Activated CD4-positive, alpha-beta memory T cell treated with anti-CD3 and anti-CD28 coated beads, Interleukin-2, amount 10 ng/mL, durations not matched to agents 7 days and 5 days (primary cell): ENCODE measurements around the gene FIG4. TPM values are rescaled to one million over a fixed set of nuclear protein-coding genes. Genes with fewer than 3 reads are reported as not detected.
"Not testable (repeated sequence)": the region's sequence is repeated elsewhere in the genome, so short reads cannot be mapped to it uniquely, and the experiment has no call there.

ENCODE experiments used
- CTCF ChIA-PET: fragments of 350-600 bp; sonication (Branson Sonifier 250); formaldehyde crosslinking; loops from one replicate; lab custom pipeline; 2021; ENCODE audit warnings: antibody characterized with exemption, inconsistent platforms; lab: Charles Lee
- POLR2A ChIA-PET: fragments of 350-600 bp; sonication (Branson Sonifier 250); formaldehyde crosslinking; loops from one replicate; lab custom pipeline; 2021; ENCODE audit warnings: antibody characterized with exemption; lab: Charles Lee
- DNase-seq: peaks from one replicate; pipeline ENCODE4 v3.0.0-alpha.2; 2020
- H3K27ac Mint-ChIP-seq: one replicate; pipeline ENCODE4 v1.8.0; 2021; ENCODE audit warnings: mild to moderate bottlenecking, mixed read lengths
- H3K27me3 Mint-ChIP-seq: one replicate; pipeline ENCODE4 v1.8.0; 2021; ENCODE audit warnings: mixed read lengths
- H3K36me3 Mint-ChIP-seq: one replicate; pipeline ENCODE4 v1.8.0; 2021; ENCODE audit warnings: low read depth, mixed read lengths
- H3K4me1 Mint-ChIP-seq: one replicate; pipeline ENCODE4 v1.8.0; 2021; ENCODE audit warnings: mixed read lengths
- H3K4me3 Mint-ChIP-seq: one replicate; pipeline ENCODE4 v1.8.0; 2021; ENCODE audit warnings: mild to moderate bottlenecking, mixed read lengths
- H3K9me3 Mint-ChIP-seq: one replicate; pipeline ENCODE4 v1.8.0; 2021; ENCODE audit warnings: mixed read lengths
- total RNA-seq, 2 experiments: library from RNA; stranded (reverse); gene quantifications; one replicate each; pipeline ENCODE4 v1.2.3, GENCODE V29; 2021

Gene FIG4
- total RNA-seq, 2 experiments from 2014 or later: 13.5 to 14.4 TPM

DNA sequence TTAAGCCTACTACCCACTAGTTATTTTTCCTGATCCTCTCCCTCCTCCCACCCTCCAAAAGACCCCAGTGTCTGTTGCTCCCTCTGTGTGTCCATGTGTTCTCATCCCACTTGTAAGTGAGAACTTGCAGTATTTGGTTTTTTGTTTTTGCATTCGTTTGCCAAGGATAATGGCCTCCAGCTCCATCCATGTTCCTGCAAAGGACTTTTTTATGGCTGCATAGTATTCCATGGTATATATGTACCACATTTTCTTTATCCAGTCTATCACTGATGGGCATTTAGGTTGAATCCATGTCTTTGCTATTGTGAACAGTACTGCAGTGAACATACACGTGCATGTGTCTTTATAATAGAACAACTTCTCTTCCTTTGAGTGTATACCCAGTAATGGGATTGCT is 17.0 kb downstream of the FIG4 start:
- DNase-seq, H3K36me3 Mint-ChIP-seq, POLR2A ChIA-PET, H3K27me3 Mint-ChIP-seq, H3K4me1 Mint-ChIP-seq, H3K4me3 Mint-ChIP-seq, H3K9me3 Mint-ChIP-seq, H3K27ac Mint-ChIP-seq: not testable (repeated sequence)
- CTCF ChIA-PET: interaction anchor here (2.2 kb wide), 1 partner anchor 331 kb away, joined by 7 read pairs; no protein-coding TSS in a partner anchor

DNA sequence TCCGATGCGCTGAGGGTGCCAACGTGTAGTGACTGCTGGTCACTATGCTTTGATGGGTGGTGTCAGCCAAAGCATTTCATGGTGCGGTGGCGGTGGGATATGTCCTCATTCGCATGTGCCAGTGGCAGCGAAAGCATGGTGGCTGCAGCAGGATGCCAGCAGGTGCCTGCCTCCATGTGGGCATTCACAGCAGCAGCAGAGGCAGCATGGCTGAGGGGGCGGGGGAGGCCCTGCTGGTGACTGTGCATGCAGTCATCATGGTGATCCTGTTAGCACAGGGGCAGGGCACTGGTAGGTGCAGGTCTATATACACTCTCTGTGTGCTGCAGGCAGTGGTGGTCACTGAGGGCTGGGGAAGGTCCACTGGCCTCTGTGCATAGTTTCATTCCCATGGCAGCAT is 22.0 kb downstream of the FIG4 start:
- H3K4me1 Mint-ChIP-seq: no peaks in the 10 kb centered on the region
- no peaks in the 10 kb centered on the region for H3K27me3 Mint-ChIP-seq
- CTCF ChIA-PET: interaction anchor here (1.5 kb wide), 1 partner anchor 679 kb away, joined by 3 read pairs; no protein-coding TSS in a partner anchor
- no peak for DNase-seq
- no peaks in the 10 kb centered on the region for H3K36me3 Mint-ChIP-seq
- no peak overlapping the region for H3K4me3 Mint-ChIP-seq
- POLR2A ChIA-PET: no interaction called here
- peaks cover 4% of the 10 kb centered on the region for H3K9me3 Mint-ChIP-seq
- no peak overlapping the region for H3K27ac Mint-ChIP-seq

DNA sequence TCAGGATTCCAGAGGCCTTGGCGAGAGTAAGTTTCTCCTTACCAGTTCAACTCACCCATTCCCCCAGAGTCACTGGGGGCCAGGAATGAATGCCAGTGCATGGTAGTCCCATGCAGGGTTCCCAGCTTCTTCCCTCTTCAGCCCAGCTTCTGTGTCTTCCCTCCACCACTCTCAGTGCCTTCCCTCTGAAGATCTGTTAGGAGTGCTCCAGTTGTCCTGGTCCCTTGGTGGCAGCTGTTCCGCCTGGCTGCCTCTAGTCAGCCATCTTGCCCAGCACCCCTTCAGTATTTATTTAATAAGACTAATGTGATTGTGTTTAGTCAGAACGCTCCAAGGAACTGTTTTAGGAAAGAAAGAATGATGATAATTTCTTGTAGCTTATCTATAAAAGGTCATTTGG is 23.1 kb downstream of the FIG4 start:
- H3K9me3 Mint-ChIP-seq: peaks cover 4% of the 10 kb centered on the region
- H3K27me3 Mint-ChIP-seq: no peaks in the 10 kb centered on the region
- no peaks in the 10 kb centered on the region for H3K36me3 Mint-ChIP-seq
- CTCF ChIA-PET: interaction anchor here (2.1 kb wide), 1 partner anchor 326 kb away, joined by 8 read pairs; no protein-coding TSS in a partner anchor
- H3K27ac Mint-ChIP-seq: no peak overlapping the region
- POLR2A ChIA-PET: no interaction called here
- H3K4me3 Mint-ChIP-seq: no peak overlapping the region
- H3K4me1 Mint-ChIP-seq: no peaks in the 10 kb centered on the region
- DNase-seq: no peak

GRCh38 chr6:109714611-109715010 is 23.5 kb downstream of the FIG4 start:
- H3K36me3 Mint-ChIP-seq: no peaks in the 10 kb centered on the region
- no peak overlapping the region for H3K27ac Mint-ChIP-seq
- no peaks in the 10 kb centered on the region for H3K4me1 Mint-ChIP-seq
- H3K9me3 Mint-ChIP-seq: peaks cover 2% of the 10 kb centered on the region
- ChIA-PET POLR2A (no interaction called here), CTCF (interaction anchor here (1.6 to 2.1 kb wide), 2 partner anchors 10 to 325 kb away, joined by 3 to 8 read pairs; no protein-coding TSS in a partner anchor)
- no peaks in the 10 kb centered on the region for H3K27me3 Mint-ChIP-seq
- no peak overlapping the region for H3K4me3 Mint-ChIP-seq
- DNase-seq: no peak

DNA sequence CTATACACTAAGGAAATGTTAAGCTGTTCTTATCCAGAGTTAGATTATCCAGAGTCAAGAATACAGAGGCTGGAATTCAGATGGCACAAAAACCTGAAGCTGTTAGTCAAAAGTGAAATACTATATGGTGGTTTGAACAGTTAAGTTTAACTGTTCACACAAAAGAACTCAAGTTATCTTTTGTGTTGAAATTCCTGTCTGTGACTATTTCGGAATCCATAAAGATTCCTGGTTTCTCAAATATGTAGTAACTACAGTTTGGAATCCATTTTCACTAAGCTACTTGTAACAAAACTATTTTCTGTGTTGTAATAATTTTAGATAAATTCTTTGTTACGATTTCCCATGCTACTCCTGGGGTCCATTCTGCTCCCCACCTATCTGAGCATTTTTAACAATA is 24.5 kb downstream of the FIG4 start:
- ChIA-PET POLR2A (no interaction called here), CTCF (interaction anchor here (1.6 to 2.1 kb wide), 2 partner anchors 11 to 324 kb away, joined by 3 to 8 read pairs; no protein-coding TSS in a partner anchor)
- H3K4me1 Mint-ChIP-seq: no peaks in the 10 kb centered on the region
- no peaks in the 10 kb centered on the region for H3K36me3 Mint-ChIP-seq
- no peak for DNase-seq
- H3K4me3 Mint-ChIP-seq: no peak overlapping the region
- no peaks in the 10 kb centered on the region for H3K9me3 Mint-ChIP-seq
- H3K27ac Mint-ChIP-seq: no peak overlapping the region
- H3K27me3 Mint-ChIP-seq: no peaks in the 10 kb centered on the region

DNA sequence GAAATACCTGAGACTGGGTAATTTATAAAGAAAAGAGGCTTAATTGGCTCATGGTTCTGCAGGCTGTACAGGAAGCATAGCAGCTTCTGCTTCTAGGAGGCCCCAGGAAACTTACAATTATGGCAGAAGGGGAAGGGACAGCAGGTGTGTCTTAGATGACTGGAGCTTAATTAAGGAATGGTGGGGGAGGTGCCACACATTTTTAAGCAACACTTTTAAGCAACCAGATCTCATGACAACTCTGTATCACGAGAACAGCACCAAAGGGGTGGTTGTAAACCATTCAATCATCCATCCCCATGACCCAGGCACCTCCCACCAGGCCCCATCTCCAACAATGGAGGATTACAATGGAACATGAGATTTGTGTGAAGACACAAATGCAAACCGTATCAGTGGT is 26.9 kb downstream of the FIG4 start:
- DNase-seq: no peak
- ChIA-PET POLR2A (no interaction called here), CTCF (interaction anchor here (1.3 kb wide), 1 partner anchor 13 kb away, joined by 7 read pairs; no protein-coding TSS in a partner anchor)
- no peaks in the 10 kb centered on the region for H3K27me3 Mint-ChIP-seq
- H3K4me1 Mint-ChIP-seq: no peaks in the 10 kb centered on the region
- no peaks in the 10 kb centered on the region for H3K9me3 Mint-ChIP-seq
- no peaks in the 10 kb centered on the region for H3K36me3 Mint-ChIP-seq
- H3K27ac Mint-ChIP-seq: no peak overlapping the region
- H3K4me3 Mint-ChIP-seq: no peak overlapping the region

DNA sequence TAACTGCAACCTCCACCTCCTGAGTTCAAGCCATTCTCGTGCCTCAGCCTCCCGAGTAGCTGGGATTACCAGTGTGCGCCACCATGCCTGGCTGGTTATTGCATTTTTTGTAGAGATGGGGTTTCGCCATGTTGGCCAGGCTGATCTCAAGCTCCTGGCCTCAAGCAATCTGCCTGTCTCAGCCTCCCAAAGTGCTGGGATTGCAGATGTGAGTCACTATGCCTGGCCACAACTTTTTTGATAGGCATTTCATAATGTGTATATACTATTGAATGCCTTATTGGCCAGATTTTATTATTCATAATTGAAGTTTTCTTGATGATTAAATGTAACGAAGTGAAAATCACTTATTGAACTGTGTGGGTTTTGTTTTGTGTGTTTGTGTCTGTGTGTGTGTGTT is 27.9 kb downstream of the FIG4 start:
- H3K27me3 Mint-ChIP-seq: no peaks in the 10 kb centered on the region
- H3K36me3 Mint-ChIP-seq: peaks cover 3% of the 10 kb centered on the region
- H3K4me3 Mint-ChIP-seq: no peak overlapping the region
- ChIA-PET CTCF (interaction anchor here (1.4 kb wide), 2 partner anchors 14 to 321 kb away, joined by 3 to 4 read pairs; no protein-coding TSS in a partner anchor), POLR2A (no interaction called here)
- H3K27ac Mint-ChIP-seq: no peak overlapping the region
- H3K9me3 Mint-ChIP-seq: no peaks in the 10 kb centered on the region
- DNase-seq: no peak
- no peaks in the 10 kb centered on the region for H3K4me1 Mint-ChIP-seq

GRCh38 chr6:109720311-109720710 is 29.2 kb downstream of the FIG4 start:
- Mint-ChIP-seq H3K9me3 (peaks cover 4% of the 10 kb centered on the region), H3K4me1 (no peaks in the 10 kb centered on the region), H3K27me3 (no peaks in the 10 kb centered on the region), H3K36me3 (peaks cover 6% of the 10 kb centered on the region), H3K4me3 (no peak overlapping the region), H3K27ac (no peak overlapping the region)
- CTCF ChIA-PET: interaction anchor here (1.4 kb wide), 2 partner anchors 15 to 320 kb away, joined by 3 to 4 read pairs; no protein-coding TSS in a partner anchor
- POLR2A ChIA-PET: no interaction called here
- DNase-seq: no peak

DNA sequence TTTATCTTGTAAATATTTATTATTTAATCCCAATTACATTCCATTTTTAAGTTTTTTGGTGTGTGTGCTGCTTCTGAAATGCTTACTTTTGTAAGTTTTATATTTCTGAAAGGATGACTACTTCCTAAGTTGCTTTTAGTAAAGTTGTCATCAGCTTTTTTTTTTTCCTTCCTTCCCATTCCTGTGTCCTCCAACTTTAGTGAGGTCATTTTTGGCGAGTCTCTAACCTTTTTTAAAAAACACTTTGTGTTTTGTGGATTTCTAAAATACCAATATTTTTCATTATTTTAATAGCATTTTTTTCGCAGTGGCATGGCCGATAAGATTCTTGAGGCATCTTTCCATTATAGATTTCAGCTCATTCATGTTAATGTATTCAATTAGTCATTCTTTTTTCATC is 30.9 kb downstream of the FIG4 start:
- Mint-ChIP-seq H3K27me3 (no peaks in the 10 kb centered on the region), H3K9me3 (peaks cover 4% of the 10 kb centered on the region), H3K27ac (no peak overlapping the region), H3K4me3 (no peak overlapping the region), H3K36me3 (peaks cover 11% of the 10 kb centered on the region), H3K4me1 (no peaks in the 10 kb centered on the region)
- CTCF ChIA-PET: no interaction called here
- DNase-seq: no peak
- POLR2A ChIA-PET: no interaction called here

- DNase-seq: no peak
- POLR2A ChIA-PET: no interaction called here
- peaks cover 11% of the 10 kb centered on the region for H3K36me3 Mint-ChIP-seq
- H3K27me3 Mint-ChIP-seq: no peaks in the 10 kb centered on the region
- peaks cover 4% of the 10 kb centered on the region for H3K9me3 Mint-ChIP-seq
- H3K27ac Mint-ChIP-seq: no peak overlapping the region
- CTCF ChIA-PET: no interaction called here
- H3K4me1 Mint-ChIP-seq: no peaks in the 10 kb centered on the region
- no peak overlapping the region for H3K4me3 Mint-ChIP-seq
Measured at GRCh38 chr6:109722564-109723254, 31.6 kb downstream of the FIG4 start.

GRCh38 chr6:109725250-109725649 is 34.2 kb downstream of the FIG4 start:
- POLR2A ChIA-PET, H3K27ac Mint-ChIP-seq, H3K9me3 Mint-ChIP-seq, DNase-seq, CTCF ChIA-PET, H3K4me3 Mint-ChIP-seq, H3K4me1 Mint-ChIP-seq, H3K27me3 Mint-ChIP-seq: not testable (repeated sequence)
- peaks cover 11% of the 10 kb centered on the region for H3K36me3 Mint-ChIP-seq

DNA sequence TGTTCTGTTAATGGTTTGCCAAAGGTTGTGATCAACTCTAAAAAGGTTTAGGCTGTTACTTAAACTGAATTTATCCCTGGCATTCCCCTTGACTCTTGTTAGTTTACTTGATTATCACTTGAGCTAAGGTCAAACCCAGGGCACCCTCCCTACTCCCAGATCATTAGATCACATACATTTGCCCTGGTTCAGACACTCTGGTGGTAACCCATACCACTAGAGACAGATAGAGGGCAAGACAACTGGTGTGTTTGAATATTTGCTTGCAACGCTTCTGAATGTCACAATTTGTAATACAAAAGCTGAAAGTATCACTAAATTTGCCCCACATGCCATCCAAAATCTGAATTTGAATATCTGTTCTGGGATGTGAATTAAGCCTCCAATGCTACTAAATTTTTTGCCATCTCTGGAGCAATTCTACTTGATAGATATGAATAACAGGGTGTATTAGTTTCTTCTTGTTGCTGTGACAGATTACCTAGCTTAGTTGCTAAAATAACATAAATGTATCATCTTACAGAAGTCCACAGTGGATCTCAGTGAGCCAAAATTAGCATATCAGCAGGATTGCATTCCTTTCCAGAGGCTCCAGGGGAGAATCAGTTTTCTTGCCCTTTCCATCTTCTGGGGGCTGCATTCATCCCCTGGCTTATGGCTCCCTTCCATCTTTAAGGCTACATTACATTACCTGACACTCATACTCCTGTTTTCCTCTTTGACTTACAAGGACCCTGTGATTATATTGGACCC is 45.4 kb downstream of the FIG4 start:
- CTCF ChIA-PET: no interaction called here
- peaks cover 6% of the 10 kb centered on the region for H3K36me3 Mint-ChIP-seq
- no peak overlapping the region for H3K27ac Mint-ChIP-seq
- DNase-seq: no peak
- no peaks in the 10 kb centered on the region for H3K27me3 Mint-ChIP-seq
- POLR2A ChIA-PET: no interaction called here
- H3K4me1 Mint-ChIP-seq: no peaks in the 10 kb centered on the region
- no peak overlapping the region for H3K4me3 Mint-ChIP-seq
- H3K9me3 Mint-ChIP-seq: no peaks in the 10 kb centered on the region

- Mint-ChIP-seq H3K27me3 (no peaks in the 10 kb centered on the region), H3K4me3 (no peak overlapping the region), H3K9me3 (no peaks in the 10 kb centered on the region), H3K4me1 (no peaks in the 10 kb centered on the region), H3K27ac (no peak overlapping the region), H3K36me3 (peaks cover 6% of the 10 kb centered on the region)
- ChIA-PET POLR2A (no interaction called here), CTCF (no interaction called here)
- DNase-seq: no peak
Measured at GRCh38 chr6:109738255-109738654, 47.2 kb downstream of the FIG4 start.
